Measurements from ENCODE around the gene DHRS9.
"Not testable (repeated sequence)": the region's sequence is repeated elsewhere in the genome, so short reads cannot be mapped to it uniquely, and the experiment has no call there.

Gene DHRS9

DNA sequence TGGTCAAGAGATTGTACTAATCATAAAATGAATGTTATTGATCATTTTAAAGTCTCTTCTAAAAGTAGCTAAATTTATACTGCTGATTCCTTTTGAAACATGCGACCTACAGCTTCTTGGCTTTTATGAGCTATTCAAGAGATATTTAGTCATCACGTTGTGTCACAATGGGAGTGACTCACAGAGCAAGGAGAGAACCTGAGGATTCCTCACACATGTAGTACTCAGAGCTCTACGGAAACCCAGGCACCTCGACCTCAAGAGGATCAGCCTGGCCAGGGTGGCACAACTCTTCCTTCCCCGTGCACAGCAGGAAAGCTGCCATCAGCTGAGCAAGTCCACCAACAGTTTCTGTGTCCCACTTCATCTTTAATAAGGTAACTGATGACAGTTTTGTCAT is at the start of gene DHRS9:
TSS of gene DHRS9 (plus strand) at position 223 of the 400 bp plus-strand sequence. CDS start 12,019 bp downstream, outside the sequence.
- DNase-seq (ENCODE audit: low spot score): no peak

DNA sequence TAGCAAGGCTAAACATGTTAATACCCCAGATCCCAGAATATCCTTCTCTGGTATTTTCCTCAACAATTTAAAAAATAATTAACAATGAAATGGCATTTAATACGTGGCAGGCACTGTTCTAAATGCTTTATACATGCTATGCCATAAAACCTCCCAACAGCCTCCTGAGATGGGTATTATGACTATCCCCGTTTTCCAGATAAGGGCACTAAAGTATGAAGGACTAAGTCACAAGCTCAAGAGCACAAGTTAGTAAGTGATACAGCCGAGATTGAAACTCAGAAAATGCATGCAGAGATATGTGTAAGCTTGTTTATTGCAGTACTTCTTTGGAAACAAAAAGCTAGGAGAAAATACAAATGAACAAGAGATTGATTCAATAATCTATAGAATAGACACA is 46.2 kb upstream of the DHRS9 start:
- DNase-seq (ENCODE audit: low spot score): no peak

DNA sequence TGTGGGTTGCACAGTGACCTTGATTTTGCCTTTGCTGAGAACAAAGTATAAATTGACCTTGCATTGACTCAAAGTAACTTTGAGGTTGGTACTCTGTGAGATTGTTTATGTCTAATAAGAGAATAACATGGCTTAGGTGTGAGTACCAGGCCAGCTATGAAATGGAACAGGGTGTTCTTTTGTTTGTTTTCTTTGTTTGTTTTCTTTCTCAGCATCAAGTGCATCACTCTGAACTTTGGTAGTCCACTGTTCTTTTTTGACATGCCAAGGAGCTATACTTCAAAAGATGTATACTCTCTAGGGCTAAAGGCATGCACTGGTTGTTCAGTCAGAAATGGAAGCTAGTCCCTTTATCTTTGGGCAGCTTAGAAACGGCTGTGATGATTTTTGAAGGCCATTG is 43.3 kb upstream of the DHRS9 start:
- no peak for DNase-seq (ENCODE audit: low spot score)

DNA sequence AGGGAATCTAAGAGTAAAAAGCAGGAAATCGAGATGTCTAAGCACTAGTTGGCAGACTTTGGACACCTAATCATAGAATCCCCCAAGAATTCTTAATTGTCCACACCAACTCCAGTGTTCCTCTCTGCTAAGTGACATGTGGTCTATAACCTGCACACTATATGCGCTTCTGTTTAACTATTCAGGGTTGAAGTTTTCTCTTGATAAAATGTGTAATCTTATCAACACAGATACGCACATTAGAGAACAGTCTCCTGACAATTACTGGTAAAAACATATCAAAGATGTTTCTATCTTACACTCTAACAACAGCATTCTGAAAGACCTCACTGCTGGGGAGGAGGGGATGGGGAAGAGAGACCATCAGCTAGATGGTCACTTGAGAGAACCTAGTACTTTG is 42.1 kb upstream of the DHRS9 start:
- DNase-seq (ENCODE audit: low spot score): no peak

DNA sequence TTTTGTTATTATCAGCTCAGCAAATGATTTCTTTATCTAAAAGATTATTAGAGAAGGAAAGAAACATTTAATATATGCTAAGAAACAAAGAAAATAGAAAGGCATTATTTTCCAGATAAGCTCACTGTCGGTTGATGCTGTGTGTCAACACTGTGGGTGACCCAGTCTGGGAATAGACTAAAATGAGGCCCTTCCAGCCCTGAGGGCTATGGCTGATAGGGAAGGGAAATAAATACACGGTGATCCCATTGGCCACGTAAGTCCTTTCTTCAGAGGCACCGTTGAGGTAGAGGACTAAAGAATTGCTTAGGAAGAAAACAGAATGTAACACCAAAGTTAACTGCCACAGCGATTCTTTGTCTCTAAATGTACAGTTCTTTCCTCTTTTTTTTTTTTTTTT is 40.0 kb upstream of the DHRS9 start:
- no peak for DNase-seq (ENCODE audit: low spot score)

DNA sequence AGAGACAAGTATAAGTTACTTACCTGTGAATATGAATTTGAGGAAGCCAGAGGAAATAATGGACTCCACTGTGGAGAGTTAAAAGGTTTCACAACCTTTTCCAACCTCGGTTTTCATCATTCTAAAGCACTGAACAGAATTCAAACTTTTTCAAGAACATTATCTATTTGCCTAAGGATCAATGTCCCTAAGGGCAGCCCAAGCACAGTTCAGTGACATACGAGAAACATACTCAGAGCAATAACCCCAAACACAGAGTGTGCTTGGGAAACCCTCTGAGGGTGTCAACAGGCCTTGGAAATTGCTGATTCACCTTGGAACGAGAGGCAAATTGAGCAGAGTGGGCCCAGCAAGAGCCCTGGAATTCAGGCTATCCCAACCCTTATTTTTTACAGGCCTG is 38.2 kb upstream of the DHRS9 start, which contains the start of gene ABCB11:
TSS of gene ABCB11 (minus strand) at position 123 of the 400 bp plus-strand sequence. CDS start 13,199 bp downstream, outside the sequence.
- DNase-seq (ENCODE audit: low spot score): no peak

DNA sequence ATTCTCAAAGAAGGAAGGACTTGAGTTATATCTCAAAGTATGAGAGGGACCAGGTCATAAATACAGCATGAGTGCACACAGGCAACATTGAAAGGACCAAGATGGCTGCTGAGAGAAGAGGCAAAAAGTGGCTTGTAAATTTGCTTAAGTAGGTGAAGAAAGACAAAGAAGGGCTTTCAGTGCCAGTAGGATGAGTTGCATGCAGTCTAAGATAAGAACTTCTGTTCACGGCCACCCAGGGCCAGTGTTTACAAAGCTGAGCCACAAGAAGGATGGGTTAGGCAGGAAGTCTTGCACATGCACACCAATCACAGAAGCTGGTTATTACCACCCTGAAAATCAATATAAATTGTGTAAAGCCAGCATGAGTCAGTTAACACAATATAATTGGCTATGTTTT is 35.1 kb upstream of the DHRS9 start:
- no peak for DNase-seq (ENCODE audit: low spot score)

DNA sequence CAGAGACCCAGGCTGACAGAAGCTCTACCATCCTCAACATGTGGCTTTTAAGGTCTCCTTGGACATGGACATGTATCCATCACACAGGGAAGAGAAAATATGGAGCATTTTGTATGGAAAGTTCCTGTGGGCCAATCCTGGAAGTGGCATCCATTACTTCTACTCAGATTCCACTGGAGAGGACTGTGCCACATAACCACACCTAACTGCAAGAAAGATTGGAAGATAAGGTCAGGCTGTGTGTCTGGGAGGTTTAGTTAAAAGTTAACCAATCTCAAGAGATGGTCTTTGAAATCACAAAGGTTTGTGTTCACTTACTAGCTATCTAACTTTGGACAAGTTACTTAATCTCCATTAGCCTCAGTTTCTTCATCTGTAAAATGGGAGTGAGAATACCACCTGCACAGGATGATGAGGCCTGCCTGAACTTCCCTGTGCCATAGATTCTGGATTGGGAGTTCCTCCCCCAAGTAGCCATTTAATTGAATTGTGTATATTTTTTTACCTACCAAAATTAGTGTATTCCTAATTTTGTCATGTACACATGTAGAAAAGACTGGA is 34.3 kb upstream of the DHRS9 start:
- DNase-seq (ENCODE audit: low spot score): no peak

DNA sequence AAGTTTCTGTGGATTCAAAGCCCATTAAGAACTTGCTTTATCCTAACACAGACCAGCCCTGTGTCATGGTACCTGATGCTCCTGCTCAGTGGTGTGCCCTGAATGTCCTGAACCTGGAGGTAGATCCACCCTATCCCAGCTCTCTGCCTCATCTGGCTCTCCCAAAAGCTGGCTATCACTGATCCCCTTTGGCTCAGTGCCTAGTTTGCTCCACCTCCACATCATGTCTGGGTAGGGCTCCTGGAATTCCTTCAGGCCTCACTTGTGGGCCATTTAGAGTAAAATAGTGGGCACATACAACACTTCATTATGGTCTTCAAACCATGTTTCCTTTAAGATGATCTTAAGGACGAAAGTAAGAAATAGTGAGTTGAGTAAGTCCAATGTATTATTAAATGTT is 33.5 kb upstream of the DHRS9 start:
- no peak for DNase-seq (ENCODE audit: low spot score)

DNA sequence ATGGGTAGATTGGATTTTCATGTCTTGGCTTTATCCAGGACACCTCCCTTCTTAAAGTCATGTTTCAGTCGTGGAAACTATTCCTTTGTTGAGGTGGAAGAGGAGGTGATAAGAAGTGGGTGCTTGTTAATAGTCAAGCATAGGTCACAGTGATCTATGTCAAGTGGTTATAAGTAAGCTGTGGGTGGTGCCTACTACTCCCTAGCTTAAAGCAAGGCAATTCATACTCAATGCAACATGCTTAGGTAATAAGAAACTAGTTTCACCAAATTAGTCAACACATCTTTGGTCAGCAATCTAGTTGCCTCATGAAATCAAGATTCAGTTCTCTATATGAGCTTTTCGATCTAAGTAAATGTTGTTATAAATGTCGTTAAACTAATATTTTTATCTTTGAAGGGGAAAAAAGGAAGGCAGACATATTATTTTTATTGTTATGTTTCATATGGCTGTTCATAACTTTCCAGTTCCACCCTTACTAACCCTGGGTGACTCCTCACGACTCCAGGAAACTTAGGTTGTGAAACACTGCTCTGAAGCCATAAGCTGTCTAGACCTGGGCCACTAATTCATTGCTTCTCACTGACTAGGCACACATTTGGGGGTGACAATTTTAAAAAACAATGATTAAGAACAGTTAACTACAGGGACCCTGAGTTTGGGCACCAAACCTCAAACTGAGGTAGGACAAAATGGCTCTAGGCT is 32.5 kb upstream of the DHRS9 start:
- DNase-seq (ENCODE audit: low spot score): no peak

DNA sequence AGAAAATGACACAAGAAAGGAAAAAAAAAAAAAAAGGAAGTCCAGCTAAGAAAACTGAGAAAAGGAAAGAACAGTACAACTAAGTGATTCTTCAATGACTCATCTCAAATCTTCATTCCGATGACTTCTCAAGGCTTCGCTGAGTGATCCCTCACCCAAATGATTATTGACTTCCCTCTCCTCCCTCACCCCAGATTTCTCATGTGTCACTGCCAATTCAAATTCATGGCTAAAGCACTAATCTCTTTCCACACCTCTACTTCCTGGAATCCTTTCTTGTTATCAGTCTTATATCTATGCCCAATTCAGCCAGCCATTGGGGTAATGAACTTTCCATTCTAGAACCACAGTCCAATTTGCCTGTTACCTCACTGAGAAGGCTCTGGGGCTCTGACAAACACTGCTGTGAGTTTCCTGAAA is 31.0 kb upstream of the DHRS9 start:
- DNase-seq (ENCODE audit: low spot score): no peak

DNA sequence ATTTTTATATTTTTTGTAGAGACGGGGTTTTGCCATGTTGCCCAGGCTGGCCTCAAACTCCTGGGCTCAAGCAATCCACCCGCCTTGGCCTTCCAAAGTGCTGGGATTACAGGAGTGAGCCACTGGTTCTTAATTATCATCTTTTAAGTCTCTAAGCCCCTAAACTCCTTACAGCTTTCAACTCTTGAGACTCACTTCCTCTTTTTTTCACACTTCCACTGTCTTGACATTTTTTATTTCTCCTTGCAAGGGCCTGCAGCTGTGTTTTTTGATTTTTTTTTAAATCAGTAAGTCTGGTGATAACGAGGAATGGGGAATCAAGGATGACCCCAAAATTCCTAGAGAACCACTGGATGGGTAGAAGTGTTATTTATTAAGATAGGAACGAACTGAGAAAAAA is 29.7 kb upstream of the DHRS9 start:
- DNase-seq (ENCODE audit: low spot score): no peak

DNA sequence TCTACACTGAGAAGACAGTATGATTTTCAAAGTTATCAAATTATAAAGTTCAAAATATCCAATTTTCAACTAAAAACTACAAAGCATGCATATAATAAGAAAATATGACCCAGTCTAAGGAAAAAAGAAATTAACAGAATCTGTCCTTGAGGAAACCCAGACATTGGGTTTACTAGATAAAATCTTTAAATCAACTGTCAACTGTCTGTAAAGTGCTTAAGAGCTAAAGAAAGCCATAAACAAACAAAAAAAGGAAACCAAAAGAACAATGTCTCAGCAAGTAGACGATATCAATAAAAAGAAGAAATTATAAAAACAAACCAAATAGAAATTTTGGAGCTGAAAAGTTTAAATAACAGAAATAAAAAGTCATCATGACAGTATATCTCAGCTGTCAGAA is 27.8 kb upstream of the DHRS9 start:
- no peak for DNase-seq (ENCODE audit: low spot score)

DNA sequence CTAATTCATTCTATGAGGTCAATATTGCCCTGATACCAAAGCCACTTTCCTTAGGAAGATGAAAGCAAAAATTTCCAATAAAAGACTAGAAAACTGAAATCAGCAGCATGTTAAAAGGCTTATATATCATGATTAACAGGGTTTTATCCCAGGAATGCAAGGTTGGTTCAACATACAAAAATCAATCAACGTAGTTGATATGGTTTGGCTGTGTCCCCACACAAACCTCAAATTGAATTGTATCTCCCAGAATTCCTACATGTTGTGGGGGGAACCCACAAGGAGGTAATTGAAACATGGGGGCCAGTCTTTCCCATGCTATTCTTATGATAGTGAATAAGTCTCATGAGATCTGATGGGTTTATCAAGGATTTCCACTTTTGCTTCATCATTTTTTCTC is 26.5 kb upstream of the DHRS9 start:
- no peak for DNase-seq (ENCODE audit: low spot score)

DNA sequence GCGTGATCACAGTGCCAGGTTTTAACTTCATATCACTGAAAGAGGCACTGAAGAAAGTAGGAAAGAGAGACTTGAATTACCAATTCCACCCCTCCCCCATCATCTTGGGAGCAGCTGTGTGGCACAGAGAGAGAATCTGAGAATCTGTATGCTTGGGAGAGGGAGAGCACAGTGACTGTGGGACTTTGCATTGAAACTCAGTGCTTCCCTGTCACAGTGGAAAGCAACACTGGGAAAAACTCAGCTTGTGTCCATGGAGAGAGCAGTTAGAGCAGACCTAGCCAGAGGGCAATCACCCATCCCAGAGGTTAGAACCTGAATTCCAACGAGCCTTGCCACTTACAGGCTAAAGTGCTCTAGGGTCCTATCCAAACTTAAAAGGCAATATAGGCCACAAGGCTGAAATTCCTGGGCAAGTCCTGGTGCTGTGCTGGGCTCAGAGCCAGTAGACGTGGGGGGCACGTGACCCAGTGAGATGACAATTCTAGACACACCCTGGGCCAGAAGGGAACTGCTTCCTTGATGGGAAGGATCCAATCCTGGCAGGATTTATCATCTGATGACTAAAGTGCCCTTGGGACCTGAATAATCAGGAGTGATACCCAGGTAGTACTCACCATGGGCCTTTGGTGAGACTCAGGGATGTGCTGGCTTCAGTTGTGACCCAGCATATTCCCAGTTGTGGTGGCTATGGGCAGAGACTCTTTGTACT is 22.8 kb upstream of the DHRS9 start:
- no peak for DNase-seq (ENCODE audit: low spot score)

DNA sequence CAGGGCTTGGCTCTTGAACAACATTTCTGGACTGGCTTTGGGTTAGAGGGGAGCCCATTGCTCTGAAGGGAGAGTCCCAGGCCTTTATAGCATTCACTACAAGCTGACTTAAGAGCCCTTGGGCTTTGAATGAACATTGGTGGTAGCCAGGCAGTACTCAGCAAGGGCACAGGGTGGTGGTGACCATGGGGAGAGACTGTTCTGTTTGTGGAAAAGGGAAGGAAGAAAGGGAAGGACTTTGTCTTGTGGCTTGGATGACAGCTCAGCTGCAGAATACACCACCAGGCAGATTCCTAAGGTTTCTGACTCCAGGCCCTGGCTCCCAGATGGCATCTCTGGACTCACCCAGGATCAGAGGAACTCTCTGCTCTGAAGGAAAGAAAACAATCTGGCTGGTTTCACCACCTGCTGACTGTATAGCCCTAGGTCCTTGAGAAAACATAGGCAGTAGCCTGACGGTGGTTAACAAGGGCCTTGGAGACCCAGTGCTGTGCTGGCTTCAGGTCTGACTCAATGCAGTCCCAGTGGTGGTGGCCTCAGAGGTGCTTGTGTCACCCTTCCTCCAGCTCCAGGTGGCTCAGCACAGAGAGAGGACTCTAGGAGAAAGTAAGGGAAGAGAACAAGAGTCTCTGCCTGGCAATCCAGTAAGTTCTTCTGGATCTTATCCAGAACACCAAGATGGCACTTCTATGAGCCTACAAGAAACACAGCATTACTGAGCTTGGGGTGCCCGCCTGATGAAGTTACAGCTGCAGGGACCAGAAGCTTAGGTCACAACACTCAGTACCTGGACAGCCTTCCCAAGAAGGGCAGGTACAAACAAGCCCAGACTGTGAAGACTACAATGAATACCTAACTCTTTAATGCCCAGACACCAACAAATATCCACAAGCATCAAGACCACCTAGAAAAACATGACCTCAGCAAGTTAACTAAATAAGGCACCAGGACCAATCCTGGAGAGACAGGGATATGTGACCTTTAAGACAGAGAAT is 21.8 kb upstream of the DHRS9 start:
- DNase-seq (ENCODE audit: low spot score): no peak

DNA sequence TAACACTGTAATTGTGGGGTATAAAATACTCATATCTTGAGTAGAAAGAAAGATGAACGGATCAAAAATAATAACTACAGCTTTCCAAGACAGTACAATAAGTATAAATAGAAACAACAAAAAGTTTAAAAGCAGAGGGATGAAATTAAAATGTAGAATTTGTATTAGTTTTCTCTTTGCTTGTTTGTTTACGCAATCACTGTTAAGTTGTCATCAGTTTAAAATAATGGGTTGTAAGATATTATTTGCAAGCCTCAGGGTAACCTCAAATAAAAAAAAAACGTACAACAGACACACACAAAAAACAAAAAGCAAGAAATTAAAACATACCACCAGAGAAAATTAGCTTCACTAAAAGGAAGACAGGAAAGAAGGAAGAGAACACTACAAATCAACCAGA is 20.2 kb upstream of the DHRS9 start:
- DNase-seq (ENCODE audit: low spot score): no peak

DNA sequence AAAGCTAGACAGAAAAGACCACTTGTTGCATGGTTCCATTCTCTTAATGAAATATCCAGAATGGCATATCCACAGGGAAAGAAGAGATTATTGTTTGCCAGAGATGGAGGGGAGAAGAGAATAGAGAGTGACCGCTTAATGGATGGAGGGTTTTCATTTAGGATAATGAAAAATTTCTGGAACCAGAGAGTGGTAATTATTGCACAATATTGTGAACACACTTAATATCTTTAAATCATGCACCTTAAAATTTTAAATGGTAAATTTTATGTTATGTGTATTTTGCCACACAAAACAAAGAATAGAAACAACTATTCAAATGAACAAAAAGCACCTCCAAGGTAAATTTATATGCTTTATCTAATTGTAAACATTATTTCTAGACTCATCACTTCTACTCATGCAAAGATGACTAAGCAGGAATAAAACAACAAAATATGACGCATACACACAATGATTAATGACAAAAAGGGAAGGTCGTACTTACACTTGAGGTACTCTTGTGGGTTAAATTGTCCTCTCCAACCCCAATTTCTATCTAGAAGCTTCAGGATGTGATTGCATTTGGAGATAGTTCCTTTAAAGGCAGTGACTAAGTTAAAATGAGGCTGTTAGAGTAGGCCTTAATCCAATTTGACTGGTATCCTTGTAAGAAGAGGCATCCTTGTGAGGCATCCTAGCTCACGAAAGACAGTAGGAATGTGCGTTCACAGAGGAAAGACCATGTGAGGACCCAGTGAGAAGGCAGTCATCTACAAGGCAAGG is 18.7 kb upstream of the DHRS9 start:
- DNase-seq (ENCODE audit: low spot score): no peak

DNA sequence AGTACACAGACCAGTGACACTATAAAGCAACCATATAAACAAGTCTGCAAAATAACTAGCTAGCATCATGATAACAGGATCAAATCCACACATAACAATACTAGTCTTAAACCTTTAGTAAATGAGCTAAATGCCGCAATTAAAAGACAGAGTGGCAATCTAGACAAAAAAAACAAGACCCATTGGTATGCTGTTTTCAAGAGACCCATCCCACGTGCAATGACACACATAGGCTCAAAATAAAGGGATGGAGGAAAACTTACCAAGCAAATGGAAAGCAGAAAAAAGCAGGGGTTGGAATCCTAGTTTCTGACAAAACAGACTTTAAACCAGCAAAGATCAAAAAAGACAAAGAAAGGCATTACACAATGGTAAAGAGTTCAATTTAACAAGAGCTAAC is 14.8 kb upstream of the DHRS9 start:
- not testable (repeated sequence) for DNase-seq (ENCODE audit: low spot score)

DNA sequence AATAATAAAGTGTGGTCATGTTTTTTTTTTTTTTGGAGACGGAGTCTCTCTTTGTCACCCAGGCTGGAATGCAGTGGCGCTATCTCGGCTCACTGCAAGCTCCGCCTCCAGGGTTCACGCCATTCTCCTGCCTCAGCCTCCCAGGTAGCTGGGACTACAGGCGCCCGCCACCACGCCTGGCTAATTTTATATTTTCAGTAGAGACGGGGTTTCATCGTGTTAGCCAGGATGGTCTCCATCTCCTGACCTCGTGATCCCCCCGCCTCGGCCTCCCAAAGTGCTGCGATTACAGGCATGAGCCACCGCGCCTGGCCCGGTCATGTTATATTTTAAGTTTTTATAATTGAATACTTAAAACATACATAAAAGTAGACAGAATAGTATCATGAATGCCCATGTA is 5.2 kb upstream of the DHRS9 start:
- DNase-seq (ENCODE audit: low spot score): not testable (repeated sequence)

DNA sequence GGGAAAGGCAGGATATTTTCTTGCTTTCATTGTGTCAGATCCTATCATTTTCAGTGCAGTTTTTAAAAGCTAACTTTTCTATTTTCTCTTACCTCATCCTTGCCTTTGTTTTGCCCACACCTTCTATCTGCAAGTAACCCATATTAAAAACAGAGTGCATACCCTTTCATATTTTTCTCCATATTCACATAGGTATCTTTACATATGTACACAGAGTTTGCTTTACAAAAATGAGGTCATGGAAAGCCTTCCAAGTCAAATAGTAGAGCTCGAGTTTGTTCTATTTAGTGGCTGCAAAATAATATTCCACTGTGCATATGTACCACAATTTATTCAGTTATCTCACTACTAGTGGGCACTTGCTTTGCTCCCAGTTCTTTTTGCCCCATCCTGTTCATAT is 3.9 kb upstream of the DHRS9 start:
- no peak for DNase-seq (ENCODE audit: low spot score)

All from globus pallidus (tissue), 1 donor.